Adrenal gland (tissue), 12 donors: Measurements from ENCODE around the gene NEK9. TPM values are rescaled to one million over a fixed set of nuclear protein-coding genes. Genes with fewer than 3 reads are reported as not detected.
A peak's percentile ranks its signal among the peaks of the same experiment; 100 is the strongest.

Source experiments
- DNase-seq, 7 donors: peaks; one replicate each; pipeline ENCODE4 v3.0.0-alpha.2; 2019 to 2020
- H3K27ac ChIP-seq, 5 donors: fragments of 200-600 bp; sonication (generic) in 4 of 5; 1 replicate in 3 of 5; 2 replicates in 2 of 5; pipeline versions ENCODE4 v1.5.1 to v1.8.0; 2016 to 2020; ENCODE audit warnings: mild to moderate bottlenecking in 1 of 5
- H3K27me3 ChIP-seq: fragments of 200-600 bp; 2 replicates; pipeline ENCODE4 v1.8.0; 2021
- H3K36me3 ChIP-seq, 2 donors: fragments of 200-600 bp; replicated peaks in 1 of 2; 1 replicate in 1 of 2; 2 replicates in 1 of 2; pipeline versions ENCODE4 v1.5.1 to v1.8.0; 2018 to 2022
- H3K4me1 ChIP-seq, 2 donors: fragments of 200-600 bp; replicated peaks in 1 of 2; 1 replicate in 1 of 2; 2 replicates in 1 of 2; pipeline versions ENCODE4 v1.5.1 to v1.8.0; 2018 to 2021
- H3K4me3 ChIP-seq, 4 donors: fragments of 200-600 bp; sonication (generic) in 3 of 4; one replicate each; pipeline ENCODE4 v1.5.1; 2016 to 2018
- H3K9me3 ChIP-seq, 3 donors: fragments of 200-600 bp; sonication (generic) in 1 of 3; replicated peaks in 1 of 3; 1 replicate in 2 of 3; 2 replicates in 1 of 3; pipeline versions ENCODE4 v1.5.1 to v1.8.0; 2016 to 2021
- POLR2A ChIP-seq, 2 donors: fragments of 450-650 bp; IDR thresholded peaks; one replicate each; pipeline ENCODE4 v1.6.1; 2017; ENCODE audit warnings: antibody characterized with exemption in 2 of 2, mild to moderate bottlenecking in 2 of 2, moderate library complexity in 1 of 2
- WGBS, 4 donors: extraction: QIAGEN DNeasy Blood & Tissue Kit in 2 of 4; methylation state at CpG; one replicate each; pipeline versions ENCODE4 v1.1.5 to v1.1.7; 2013 to 2017; 5-methylcytosine and 5-hydroxymethylcytosine counted together
- intact Hi-C, 2 donors: fragments of 100-400 bp; cut with DNase I; formaldehyde crosslinking; loops; one replicate each; pipeline versions ENCODE4 v1.14.1 to v1.15.0; 2022 to 2023
- polyA plus RNA-seq, 3 donors: library from polyadenylated mRNA; stranded (reverse); fragments of 200-250 nt in 2 of 3; fragments of 350-450 nt in 1 of 3; fragmentation: Illumina TruSeq in 1 of 3; extraction: RNeasy Lipid Tissue Mini Kit (QIAGEN cat#74804) in 1 of 3; gene quantifications; one replicate each; pipeline ENCODE4 v1.2.3, GENCODE V29; 2013 to 2014
- total RNA-seq, 9 donors: library from RNA; depleted of rRNA in 4 of 9; stranded (reverse); fragments of >200 nt in 4 of 9; fragments of 120-200 nt in 1 of 9; fragmentation: NEBNext Ultra II Directional in 1 of 9; extraction: Animal tissue kit (Norgen Biotek cat#: 25700) in 1 of 9; gene quantifications; one replicate each; pipeline versions ENCODE4 v1.1.0 to v1.2.4, GENCODE V29; 2013 to 2023
- TF ChIP-seq, protein P1 (sequence below), 6 experiments: fragments of 450-650 bp in 4 of 6; fragments of 200-600 bp in 2 of 6; sonication (generic) in 1 of 6; IDR thresholded peaks; 1 replicate in 5 of 6; 2 replicates in 1 of 6; pipeline versions ENCODE4 v1.5.1 to v1.8.0; 2016 to 2021; ENCODE audit warnings: antibody characterized with exemption in 6 of 6, mild to moderate bottlenecking in 2 of 6, moderate library complexity in 1 of 6
- donor health status: healthy with polysubstance abuse.
- donor health status: Bipolar disorder and iron deficiency.
- donor health status: DM: yes; HTN: yes; CAD: no.
- donor health status: DM: no; HTN: no; CAD: no.
- donor health status: DM: no; HTN: no; CAD: no.
- donor health status: DM: yes; HTN: yes; CAD: no.

Gene NEK9
- total and polyA plus RNA-seq, 12 donors, result 39.2 to 165 (median 75.5) TPM

DNA sequence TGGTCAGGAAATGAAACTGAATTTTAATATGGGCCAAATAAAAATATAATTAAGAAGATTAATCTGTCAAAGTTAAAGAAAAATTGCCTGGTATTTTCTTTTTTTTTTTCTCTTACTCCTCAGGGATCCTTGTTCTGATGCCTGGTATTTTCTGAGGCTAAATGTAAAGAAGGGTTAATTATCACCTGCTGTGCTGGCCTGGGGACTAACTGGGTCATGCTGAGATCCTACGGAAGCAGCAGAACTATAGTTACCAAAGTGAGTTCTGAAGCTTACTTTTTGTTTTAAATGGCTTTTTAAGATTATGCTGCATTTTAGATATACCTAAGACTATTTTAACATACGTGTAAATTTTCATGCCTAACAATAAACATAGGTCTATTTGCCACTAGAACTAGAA is 34.1 kb downstream of the NEK9 start:
- DNase-seq, result no peak
- no peak overlapping the region for H3K27ac ChIP-seq
- H3K4me1 ChIP-seq, result no peaks in the 10 kb centered on the region
- no peaks in the 10 kb centered on the region for H3K9me3 ChIP-seq
- H3K4me3 ChIP-seq, result no peak overlapping the region
- no peaks in the 10 kb centered on the region for H3K27me3 ChIP-seq
- intact Hi-C loops, result no loop called here
- 77 to 87% (median 85%) methylated on average over 2 of the region's 2 CpGs for WGBS, 4 donors
- TF ChIP-seq POLR2A (IDR thresholded peaks at IDR 0.05), result no peak
- TF ChIP-seq, protein P1, sequence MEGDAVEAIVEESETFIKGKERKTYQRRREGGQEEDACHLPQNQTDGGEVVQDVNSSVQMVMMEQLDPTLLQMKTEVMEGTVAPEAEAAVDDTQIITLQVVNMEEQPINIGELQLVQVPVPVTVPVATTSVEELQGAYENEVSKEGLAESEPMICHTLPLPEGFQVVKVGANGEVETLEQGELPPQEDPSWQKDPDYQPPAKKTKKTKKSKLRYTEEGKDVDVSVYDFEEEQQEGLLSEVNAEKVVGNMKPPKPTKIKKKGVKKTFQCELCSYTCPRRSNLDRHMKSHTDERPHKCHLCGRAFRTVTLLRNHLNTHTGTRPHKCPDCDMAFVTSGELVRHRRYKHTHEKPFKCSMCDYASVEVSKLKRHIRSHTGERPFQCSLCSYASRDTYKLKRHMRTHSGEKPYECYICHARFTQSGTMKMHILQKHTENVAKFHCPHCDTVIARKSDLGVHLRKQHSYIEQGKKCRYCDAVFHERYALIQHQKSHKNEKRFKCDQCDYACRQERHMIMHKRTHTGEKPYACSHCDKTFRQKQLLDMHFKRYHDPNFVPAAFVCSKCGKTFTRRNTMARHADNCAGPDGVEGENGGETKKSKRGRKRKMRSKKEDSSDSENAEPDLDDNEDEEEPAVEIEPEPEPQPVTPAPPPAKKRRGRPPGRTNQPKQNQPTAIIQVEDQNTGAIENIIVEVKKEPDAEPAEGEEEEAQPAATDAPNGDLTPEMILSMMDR (IDR thresholded peaks at IDR 0.05), result no peak
- H3K36me3 ChIP-seq, result peaks cover 0 to 85% of the 10 kb centered on the region in 2 donors

DNA sequence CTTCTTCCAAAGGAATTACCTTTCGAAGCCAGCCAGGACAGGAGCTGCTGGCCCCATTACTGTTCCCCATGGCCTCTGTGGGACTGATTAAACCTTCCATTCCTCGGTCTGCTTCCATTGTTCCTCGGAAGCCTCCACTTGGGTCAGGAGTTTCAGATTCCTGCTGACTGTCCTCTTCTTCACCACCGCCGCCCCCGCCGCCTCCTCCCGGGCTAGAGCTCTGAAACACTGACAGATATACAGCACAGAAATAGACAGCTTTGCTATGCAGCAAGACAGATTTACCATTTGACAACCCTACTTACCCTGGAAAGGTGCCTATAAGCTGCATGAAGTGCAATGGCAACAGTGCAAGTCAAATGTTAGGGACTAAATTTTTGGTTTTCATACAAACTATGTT is 35.6 kb downstream of the NEK9 start:
- no peaks in the 10 kb centered on the region for H3K27me3 ChIP-seq
- no peak for TF ChIP-seq POLR2A (IDR thresholded peaks at IDR 0.05)
- TF ChIP-seq, protein P1 (IDR thresholded peaks at IDR 0.05), result no peak
- intact Hi-C loops, result no loop called here
- 85 to 96% (median 91%) methylated on average over 8 of the region's 8 CpGs for WGBS, 4 donors
- H3K9me3 ChIP-seq, result no peaks in the 10 kb centered on the region
- H3K4me3 ChIP-seq, result no peak overlapping the region
- no peak for DNase-seq
- no peaks in the 10 kb centered on the region for H3K4me1 ChIP-seq
- H3K36me3 ChIP-seq, result peaks cover 0 to 85% of the 10 kb centered on the region in 2 donors
- no peak overlapping the region for H3K27ac ChIP-seq

DNA sequence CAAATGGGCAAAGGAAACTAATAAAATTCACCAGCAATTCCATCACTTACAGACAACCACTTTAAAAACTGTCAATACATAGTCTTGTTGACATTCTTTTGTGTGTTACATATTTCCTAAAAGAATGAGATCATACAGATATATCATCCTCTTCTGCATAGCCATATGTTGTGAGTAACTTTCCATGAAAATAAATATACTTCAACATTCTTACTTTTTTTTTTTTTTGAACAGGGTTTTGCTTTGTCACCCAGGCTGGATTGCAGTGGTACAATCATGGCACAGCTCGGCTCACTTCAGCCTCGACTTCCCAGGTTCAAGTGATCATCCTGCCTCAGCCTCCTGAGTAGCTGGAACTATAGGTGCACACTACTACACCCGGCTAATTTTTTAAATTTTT is 36.5 kb downstream of the NEK9 start:
- Histone ChIP-seq H3K9me3 (no peaks in the 10 kb centered on the region), H3K36me3 (peaks cover 0 to 85% of the 10 kb centered on the region in 2 donors), H3K4me3 (no peak overlapping the region), H3K27me3 (no peaks in the 10 kb centered on the region), H3K27ac (no peak overlapping the region), H3K4me1 (no peaks in the 10 kb centered on the region)
- TF ChIP-seq POLR2A (IDR thresholded peaks at IDR 0.05), result no peak
- TF ChIP-seq, protein P1 (IDR thresholded peaks at IDR 0.05), result no peak
- intact Hi-C loops, result no loop called here
- WGBS, 4 donors, result 85 to 96% (median 92%) methylated on average over 3 of the region's 3 CpGs
- DNase-seq, result no peak

DNA sequence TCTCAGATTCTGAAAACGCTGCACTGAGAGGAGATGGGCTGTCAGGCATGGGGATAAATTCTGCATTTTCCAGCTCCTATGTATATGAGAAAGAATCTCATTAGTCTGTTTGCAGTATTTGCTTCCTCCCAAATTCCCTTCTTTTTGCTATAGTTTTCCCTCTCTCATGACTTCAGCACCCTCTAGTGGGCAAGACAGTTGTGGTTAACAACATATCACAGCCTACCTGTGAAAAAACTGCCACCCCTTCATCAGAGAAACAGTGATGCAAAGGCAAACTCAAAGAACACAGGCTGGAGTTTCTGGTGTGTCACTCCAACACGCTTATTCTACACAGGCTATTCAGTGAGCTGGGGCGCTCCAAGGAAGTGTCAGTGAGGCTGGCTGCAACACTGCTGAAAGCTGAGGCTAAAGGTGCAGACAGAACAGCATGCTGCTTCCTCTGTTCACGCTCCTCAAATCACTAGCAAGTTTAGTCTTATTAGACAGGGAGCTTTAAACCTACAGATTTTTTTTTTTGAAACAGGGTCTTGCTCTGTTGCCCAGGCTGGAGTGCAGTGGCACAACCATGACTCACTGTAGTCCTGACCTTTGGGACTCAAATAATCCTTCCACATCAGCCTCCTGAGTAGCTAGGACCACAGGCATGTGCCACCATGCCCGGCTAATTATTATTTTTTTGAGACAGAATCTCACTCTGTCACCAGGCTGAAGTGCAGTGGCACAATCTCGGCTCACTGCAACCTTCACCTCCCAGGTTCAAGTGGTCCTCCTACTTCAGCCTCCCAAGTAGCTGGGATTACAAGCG is 38.1 kb downstream of the NEK9 start:
- no peaks in the 10 kb centered on the region for H3K4me1 ChIP-seq
- H3K4me3 ChIP-seq, result no peak overlapping the region
- no peaks in the 10 kb centered on the region for H3K27me3 ChIP-seq
- TF ChIP-seq POLR2A (IDR thresholded peaks at IDR 0.05), result no peak
- TF ChIP-seq, protein P1 (IDR thresholded peaks at IDR 0.05), result peak; percentile 54 to 90 (median 82)
- peaks cover 0 to 85% of the 10 kb centered on the region in 2 donors for H3K36me3 ChIP-seq
- no peak overlapping the region for H3K27ac ChIP-seq
- H3K9me3 ChIP-seq, result no peaks in the 10 kb centered on the region
- intact Hi-C loops, result loop anchor here (5.0 to 10.0 kb wide), 3 partner anchors 141 to 226 kb away; no protein-coding TSS in a partner anchor
- WGBS, 4 donors, result 68 to 74% (median 72%) methylated on average over 7 of the region's 7 CpGs
- DNase-seq, result peak in 5 of 7 donors; percentile 47 to 72 (median 67)
